Kasumi-1 (cell line): Measurements from ENCODE around the gene MBP.
"Not testable (repeated sequence)": the region's sequence is repeated elsewhere in the genome, so short reads cannot be mapped to it uniquely, and the experiment has no call there.

Experiments
- DNase-seq, 2 experiments: peaks; one replicate each; lab custom pipeline; 2025; lab: John Stamatoyannopoulos, UW

MBP gene

GRCh38 chr18:77004555-77005380, 127.8 kb downstream of the MBP start:
- peak; percentile 66 to 72 for DNase-seq

- no peak for DNase-seq
These were observed 129.3 kb downstream of the MBP start for GRCh38 chr18:77003316-77003715.

GRCh38 chr18:77002496-77002895, 130.1 kb downstream of the MBP start:
- no peak for DNase-seq

- no peak for DNase-seq
These were observed 130.6 kb downstream of the MBP start for GRCh38 chr18:77001979-77002378.

GRCh38 chr18:77001041-77001440, 131.5 kb downstream of the MBP start:
- DNase-seq: no peak

- DNase-seq: peak; percentile 44 to 52
These were observed 132.1 kb downstream of the MBP start for GRCh38 chr18:77000527-77000926.

GRCh38 chr18:76999077-76999476, 133.5 kb downstream of the MBP start:
- DNase-seq: no peak

DNA sequence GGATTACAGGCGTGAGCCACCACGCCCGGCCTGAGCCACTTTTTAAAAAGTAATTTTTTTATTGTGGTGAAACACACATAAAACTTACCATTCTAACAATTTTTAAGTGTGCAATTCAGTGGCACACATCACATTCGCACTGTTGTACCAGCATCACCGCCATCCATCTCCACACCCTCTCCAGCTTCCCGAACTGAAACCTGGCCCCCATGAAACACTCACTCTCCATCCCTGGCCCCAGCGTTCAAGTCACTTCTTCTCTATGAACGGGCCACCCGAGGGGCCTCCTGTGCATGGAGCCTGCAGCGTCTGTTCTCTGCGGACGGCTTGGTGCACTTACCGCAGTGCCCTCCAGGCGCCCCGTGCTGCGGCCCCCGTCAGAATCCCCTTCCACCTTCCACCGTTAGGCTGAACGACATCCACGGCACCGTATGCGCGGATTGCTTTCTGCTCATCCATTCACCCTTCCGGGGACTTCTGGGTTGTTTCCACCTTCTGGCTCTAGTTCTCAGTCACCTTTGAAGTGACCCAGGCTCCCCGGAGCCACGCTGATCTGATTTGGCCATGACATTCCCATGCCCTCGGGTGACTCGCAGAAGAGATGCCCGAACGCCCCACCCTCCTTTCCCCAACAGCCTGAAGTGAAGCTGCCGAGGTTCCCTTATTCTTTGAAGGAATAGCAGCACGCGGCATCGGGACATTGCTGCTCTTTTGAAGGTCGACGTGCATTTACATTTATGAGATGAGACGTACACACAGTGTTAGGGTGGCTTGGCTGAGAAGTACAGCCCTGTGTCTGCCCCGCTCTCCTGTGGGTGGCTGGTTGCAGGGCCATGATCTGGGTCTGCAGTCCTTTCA, 134.4 kb downstream of the MBP start:
- DNase-seq: no peak

GRCh38 chr18:76996429-76996828, 136.2 kb downstream of the MBP start:
- DNase-seq: no peak

DNA sequence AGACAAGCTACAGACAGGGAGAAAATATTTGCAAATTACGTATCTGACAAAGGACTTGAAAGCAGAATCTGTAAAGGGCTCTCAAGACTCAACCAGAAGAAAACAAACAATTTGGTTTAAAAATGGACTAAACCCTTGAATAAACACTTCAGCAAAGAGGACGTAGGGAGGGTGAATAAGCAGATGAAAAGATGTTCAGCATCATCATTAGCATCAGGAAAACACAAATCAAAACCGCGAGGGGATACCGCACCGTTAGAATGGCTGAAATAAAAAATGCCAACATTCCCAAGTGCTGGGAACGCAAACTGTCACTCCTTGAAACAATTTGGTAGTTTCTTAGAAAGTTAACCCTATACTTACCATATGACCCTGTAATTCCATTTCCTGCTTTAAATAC, 136.7 kb downstream of the MBP start:
- DNase-seq: no peak

- DNase-seq: no peak
These were observed 138.4 kb downstream of the MBP start for GRCh38 chr18:76994086-76994654.

- DNase-seq: no peak
These were observed 139.0 kb downstream of the MBP start for GRCh38 chr18:76993573-76993972.

GRCh38 chr18:76993085-76993382, 139.5 kb downstream of the MBP start:
- DNase-seq: no peak

- no peak for DNase-seq
These were observed 140.1 kb downstream of the MBP start for GRCh38 chr18:76992226-76993084.

DNA sequence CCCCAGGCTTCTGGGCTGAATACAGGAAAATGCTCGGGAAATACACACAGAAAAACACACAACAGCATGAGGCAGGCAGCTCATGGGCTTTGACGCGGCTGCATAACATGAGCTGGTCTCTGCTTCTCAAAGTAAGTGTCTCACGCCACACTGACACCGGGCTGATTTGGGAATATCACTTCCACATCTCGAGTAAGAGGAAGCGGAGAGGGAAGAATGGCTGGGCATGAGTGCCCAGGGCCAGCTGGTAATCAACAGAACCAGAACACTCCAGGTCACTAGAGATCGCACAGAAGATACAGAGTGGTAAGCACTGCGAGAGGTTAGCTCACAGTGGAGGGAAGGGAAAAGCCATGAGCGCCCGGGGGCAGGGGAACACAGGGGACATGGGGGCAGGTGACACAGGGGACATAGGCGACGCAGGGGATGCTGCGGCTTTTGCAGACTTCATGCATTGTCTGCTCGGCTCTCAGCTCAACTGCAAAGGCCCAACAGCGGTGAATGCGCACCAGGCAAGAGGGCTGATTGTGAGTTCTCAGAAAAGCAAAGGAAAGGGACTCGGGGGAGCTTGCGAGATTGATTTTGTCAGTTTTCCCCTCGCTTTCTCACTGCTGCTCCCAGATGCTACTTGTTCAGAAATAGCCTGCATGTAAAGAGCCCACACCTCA, 141.4 kb downstream of the MBP start:
- no peak for DNase-seq

DNA sequence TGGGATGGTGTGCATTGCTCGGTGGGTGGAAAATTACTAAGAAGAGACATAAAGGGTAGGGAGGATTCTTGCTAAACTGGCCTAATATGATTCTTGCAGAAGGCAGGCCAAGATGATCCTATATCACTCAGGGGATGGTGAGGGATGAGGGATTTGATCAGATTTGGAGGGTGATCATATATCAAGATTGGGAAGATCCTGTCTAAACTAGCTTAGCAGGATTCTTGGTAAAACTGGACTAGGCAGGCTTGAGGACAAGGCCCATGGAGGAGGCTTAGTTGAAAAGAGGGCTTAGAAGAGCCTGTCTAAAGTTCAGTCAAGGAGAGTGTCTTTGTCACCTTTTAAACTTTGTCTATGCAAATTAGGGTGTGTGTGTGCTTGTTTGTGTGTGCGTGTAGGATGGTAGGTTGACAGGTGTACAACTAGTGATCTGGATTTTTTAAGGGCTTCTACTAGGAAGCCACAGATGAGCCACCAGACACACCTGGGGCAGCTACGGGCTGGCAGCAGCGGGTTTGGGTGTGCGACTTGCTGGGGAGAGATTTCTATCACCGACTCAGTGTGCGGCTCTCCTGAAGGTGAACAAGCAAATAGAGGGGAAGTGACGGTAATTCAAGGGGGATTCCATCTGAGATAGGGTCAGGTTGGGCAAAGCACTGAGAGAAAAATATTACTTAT, 142.1 kb downstream of the MBP start:
- not testable (repeated sequence) for DNase-seq

- no peak for DNase-seq
These were observed 142.9 kb downstream of the MBP start for GRCh38 chr18:76989647-76990190.

- DNase-seq: no peak
These were observed 143.5 kb downstream of the MBP start for GRCh38 chr18:76988827-76989646.

- no peak for DNase-seq
These were observed 144.4 kb downstream of the MBP start for GRCh38 chr18:76988031-76988826.
